ENCODE results near the gene ESYT2. TPM values are rescaled to one million over a fixed set of nuclear protein-coding genes. Genes with fewer than 3 reads are reported as not detected.

ESYT2 gene
- total RNA-seq, 1 experiment from 2014 or later, result 59.4 TPM

- H3K9me3 ChIP-seq, result 0 out of 2 replicates have a peak, but pooled peaks cover 3% of the 10 kb centered on the region
- H3K4me1 ChIP-seq, result peaks cover 22% of the 10 kb centered on the region
- intact Hi-C loops (cut with micrococcal nuclease; ENCODE audit: unreplicated experiment), result loop anchor here (2.0 kb wide), 1 partner anchor 16 kb away; no protein-coding TSS in a partner anchor
- Mint-ChIP-seq H3K36me3 (ENCODE audit: insufficient read depth, unreplicated experiment) (peaks cover 36% of the 10 kb centered on the region), H3K9me3 (ENCODE audit: unreplicated experiment) (no peaks in the 10 kb centered on the region), H3K27ac (ENCODE audit: unreplicated experiment) (peak overlapping the region; percentile 83), H3K4me3 (ENCODE audit: unreplicated experiment) (peak overlapping the region; percentile 24), H3K27me3 (ENCODE audit: insufficient read depth, unreplicated experiment) (no peaks in the 10 kb centered on the region), H3K4me1 (ENCODE audit: low read depth, unreplicated experiment) (no peaks in the 10 kb centered on the region)
- no peak for DNase-seq
- ChIA-PET POLR2A (interaction anchor here (1.0 kb wide), 1 partner anchor 61 kb away, joined by 6 read pairs; no protein-coding TSS in a partner anchor), CTCF (no interaction called here)
- no peak overlapping the region for H3K4me3 ChIP-seq (ENCODE audit: low read depth, low read length)
- no peak for TF ChIP-seq CTCF (IDR thresholded peaks at IDR 0.05; ENCODE audit: insufficient read depth in 1 of 2, low read depth in 1 of 2, low read length in 1 of 2, severe bottlenecking in 1 of 2, unreplicated experiment in 1 of 2)
- no peaks in the 10 kb centered on the region for H3K27me3 ChIP-seq (replicated peaks; ENCODE audit: control insufficient read depth, insufficient read depth, low read length)
- H3K36me3 ChIP-seq (ENCODE audit: control insufficient read depth, insufficient read depth, low read length), result no peaks in the 10 kb centered on the region
- no TSS peak for BruUV-seq (replicated peaks)
These were observed 26.6 kb downstream of the ESYT2 start for GRCh38 chr7:158802535-158803366.

GRCh38 chr7:158798741-158799140 lies 30.6 kb downstream of the ESYT2 start:
- CTCF ChIA-PET, result no interaction called here
- intact Hi-C loops (cut with micrococcal nuclease; ENCODE audit: unreplicated experiment), result no loop called here
- peaks cover 49% of the 10 kb centered on the region for H3K36me3 Mint-ChIP-seq (ENCODE audit: insufficient read depth, unreplicated experiment)

DNA sequence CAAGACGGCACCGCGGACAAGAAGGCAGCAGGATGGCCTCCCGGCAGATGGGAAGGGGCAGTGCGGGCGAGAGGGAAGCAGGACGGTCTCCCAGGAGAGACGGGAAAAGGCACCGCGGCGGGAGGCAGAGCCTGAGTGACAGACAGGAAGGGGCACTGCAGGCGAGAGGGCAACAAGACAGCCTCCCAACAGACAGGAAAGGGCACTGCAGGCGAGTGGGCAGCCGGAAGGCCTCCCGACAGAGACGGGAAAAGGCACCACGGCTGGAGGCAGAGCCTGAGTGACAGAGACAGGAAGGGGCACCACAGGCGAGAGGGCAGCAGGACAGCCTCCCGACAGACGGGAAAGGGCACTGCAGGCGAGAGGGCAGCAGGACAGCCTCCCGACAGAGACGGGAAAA lies 32.6 kb downstream of the ESYT2 start:
- no TSS peak for BruUV-seq (replicated peaks)
- CTCF ChIA-PET, result no interaction called here
- peaks cover 69% of the 10 kb centered on the region for H3K36me3 Mint-ChIP-seq (ENCODE audit: insufficient read depth, unreplicated experiment)

More at GRCh38 chr7:158798741-158799140, 30.6 kb downstream of the ESYT2 start:
- Mint-ChIP-seq H3K4me1 (ENCODE audit: low read depth, unreplicated experiment) (no peaks in the 10 kb centered on the region), H3K27me3 (ENCODE audit: insufficient read depth, unreplicated experiment) (no peaks in the 10 kb centered on the region), H3K9me3 (ENCODE audit: unreplicated experiment) (no peaks in the 10 kb centered on the region), H3K27ac (ENCODE audit: unreplicated experiment) (no peak overlapping the region), H3K4me3 (ENCODE audit: unreplicated experiment) (no peak overlapping the region)
- no peak for TF ChIP-seq CTCF (IDR thresholded peaks at IDR 0.05; ENCODE audit: insufficient read depth in 1 of 2, low read depth in 1 of 2, low read length in 1 of 2, severe bottlenecking in 1 of 2, unreplicated experiment in 1 of 2)
- BruUV-seq (replicated peaks), result no TSS peak
- POLR2A ChIA-PET, result no interaction called here
- no peak for DNase-seq
- Histone ChIP-seq H3K36me3 (ENCODE audit: control insufficient read depth, insufficient read depth, low read length) (peaks cover 3% of the 10 kb centered on the region; the same call in 1 of the 2 replicates), H3K4me1 (peaks cover 22% of the 10 kb centered on the region), H3K9me3 (no peaks in the 10 kb centered on the region), H3K4me3 (ENCODE audit: low read depth, low read length) (no peak overlapping the region), H3K27me3 (replicated peaks; ENCODE audit: control insufficient read depth, insufficient read depth, low read length) (no peaks in the 10 kb centered on the region)

More for the DNA sequence above, 32.6 kb downstream of the ESYT2 start:
- intact Hi-C loops (cut with micrococcal nuclease; ENCODE audit: unreplicated experiment), result no loop called here
- Mint-ChIP-seq H3K27me3 (ENCODE audit: insufficient read depth, unreplicated experiment) (no peaks in the 10 kb centered on the region), H3K27ac (ENCODE audit: unreplicated experiment) (no peak overlapping the region), H3K9me3 (ENCODE audit: unreplicated experiment) (no peaks in the 10 kb centered on the region), H3K4me1 (ENCODE audit: low read depth, unreplicated experiment) (peaks cover 5% of the 10 kb centered on the region), H3K4me3 (ENCODE audit: unreplicated experiment) (no peak overlapping the region)
- TF ChIP-seq CTCF (IDR thresholded peaks at IDR 0.05; ENCODE audit: insufficient read depth in 1 of 2, low read depth in 1 of 2, low read length in 1 of 2, severe bottlenecking in 1 of 2, unreplicated experiment in 1 of 2), result no peak
- Histone ChIP-seq H3K4me1 (peaks cover 4% of the 10 kb centered on the region), H3K36me3 (ENCODE audit: control insufficient read depth, insufficient read depth, low read length) (peaks cover 3% of the 10 kb centered on the region; the same call in 1 of the 2 replicates), H3K9me3 (no peaks in the 10 kb centered on the region), H3K27me3 (replicated peaks; ENCODE audit: control insufficient read depth, insufficient read depth, low read length) (no peaks in the 10 kb centered on the region), H3K4me3 (ENCODE audit: low read depth, low read length) (no peak overlapping the region)
- POLR2A ChIA-PET, result no interaction called here
- DNase-seq, result no peak

Measured in Caco-2 (cell line).